Activated naive CD4-positive, alpha-beta T cell (primary cell): ENCODE results near the gene GIPR.
"Not testable (repeated sequence)": the region's sequence is repeated elsewhere in the genome, so short reads cannot be mapped to it uniquely, and the experiment has no call there.

ENCODE experiments used
- DNase-seq, 4 experiments: peaks; one replicate each; lab custom pipeline; 2025; lab: John Stamatoyannopoulos, UW

The GIPR gene

DNA sequence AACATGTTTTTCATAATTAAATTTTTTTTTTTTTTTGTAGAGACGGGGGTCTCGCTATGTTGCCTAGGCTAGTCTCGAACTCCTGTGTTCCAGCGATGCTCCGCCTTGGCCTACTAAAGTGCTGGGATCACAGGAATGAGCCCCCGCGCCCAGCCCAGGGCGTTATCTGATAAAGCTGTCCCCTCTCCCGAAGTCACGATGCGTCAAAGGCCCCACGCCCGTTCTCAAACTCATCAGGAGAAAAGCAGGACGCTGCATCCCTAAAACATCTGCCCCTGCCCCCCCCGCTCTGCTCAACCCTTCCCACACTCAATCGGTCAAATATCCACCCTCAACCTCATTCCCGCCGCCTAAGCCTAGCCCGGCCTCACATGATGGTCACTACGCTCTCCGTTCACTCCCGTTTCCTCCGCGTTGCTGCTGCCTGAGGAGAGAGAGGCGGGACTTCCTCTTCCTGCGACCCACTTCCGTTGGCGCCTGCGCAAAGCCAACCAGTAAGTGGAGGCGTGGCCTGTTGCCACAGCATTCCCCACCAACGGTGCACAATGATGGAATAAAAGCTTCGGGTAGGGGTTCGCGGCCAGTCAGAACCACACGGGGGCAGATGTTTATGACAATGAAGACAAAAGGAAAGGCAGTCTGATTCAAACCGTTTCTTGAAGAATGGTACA lies 23.6 kb downstream of the GIPR start, which contains the start of gene SNRPD2:
Gene SNRPD2 (minus strand): TSS at position 438 of the 671 bp plus-strand sequence. CDS start 65 bp downstream, at position 373.
- peak; percentile 89 to 93 (median 91) for DNase-seq

DNA sequence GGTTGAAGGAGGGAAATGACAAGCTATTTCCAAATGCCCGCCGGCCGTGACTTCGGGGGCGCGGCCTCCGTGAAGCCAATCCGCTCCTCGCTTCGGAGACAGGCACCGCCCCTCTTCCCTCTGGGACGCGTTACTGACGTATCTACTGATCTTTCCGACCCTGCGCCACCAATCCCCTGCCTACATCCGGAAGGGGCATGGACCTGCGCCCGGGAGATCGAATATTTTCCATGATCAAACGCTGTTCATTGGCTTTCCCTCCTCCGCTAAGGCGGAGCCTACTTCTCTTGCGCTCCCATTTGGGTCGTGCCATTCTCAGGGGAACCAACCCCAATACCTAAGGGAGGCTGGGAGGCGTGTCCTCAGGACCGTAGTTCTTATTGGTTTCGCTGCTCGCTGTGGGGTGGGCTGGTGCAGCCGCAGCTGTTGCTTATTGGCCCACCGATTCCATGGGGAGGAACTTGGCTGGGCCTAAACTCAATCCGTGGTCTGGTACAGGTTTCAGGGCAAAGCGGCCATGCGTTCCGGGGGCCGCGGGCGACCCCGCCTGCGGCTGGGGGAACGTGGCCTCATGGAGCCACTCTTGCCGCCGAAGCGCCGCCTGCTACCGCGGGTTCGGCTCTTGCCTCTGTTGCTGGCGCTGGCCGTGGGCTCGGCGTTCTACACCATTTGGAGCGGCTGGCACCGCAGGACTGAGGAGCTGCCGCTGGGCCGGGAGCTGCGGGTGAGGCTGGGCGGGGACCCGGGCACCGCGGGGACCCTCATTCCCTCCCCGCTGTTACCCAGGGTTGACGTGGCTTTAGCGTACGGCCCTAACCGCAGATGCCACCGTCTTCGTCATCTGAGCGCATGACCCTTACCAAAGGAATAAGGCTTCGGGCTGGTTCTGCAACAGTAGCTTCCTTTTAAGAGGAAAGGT lies 24.4 kb downstream of the GIPR start, which contains the start of gene QPCTL:
Gene QPCTL (plus strand): TSS at position 480 of the 919 bp plus-strand sequence. CDS start 38 bp downstream, at position 518.
- DNase-seq, result peak; percentile 93 to 98 (median 96)

DNA sequence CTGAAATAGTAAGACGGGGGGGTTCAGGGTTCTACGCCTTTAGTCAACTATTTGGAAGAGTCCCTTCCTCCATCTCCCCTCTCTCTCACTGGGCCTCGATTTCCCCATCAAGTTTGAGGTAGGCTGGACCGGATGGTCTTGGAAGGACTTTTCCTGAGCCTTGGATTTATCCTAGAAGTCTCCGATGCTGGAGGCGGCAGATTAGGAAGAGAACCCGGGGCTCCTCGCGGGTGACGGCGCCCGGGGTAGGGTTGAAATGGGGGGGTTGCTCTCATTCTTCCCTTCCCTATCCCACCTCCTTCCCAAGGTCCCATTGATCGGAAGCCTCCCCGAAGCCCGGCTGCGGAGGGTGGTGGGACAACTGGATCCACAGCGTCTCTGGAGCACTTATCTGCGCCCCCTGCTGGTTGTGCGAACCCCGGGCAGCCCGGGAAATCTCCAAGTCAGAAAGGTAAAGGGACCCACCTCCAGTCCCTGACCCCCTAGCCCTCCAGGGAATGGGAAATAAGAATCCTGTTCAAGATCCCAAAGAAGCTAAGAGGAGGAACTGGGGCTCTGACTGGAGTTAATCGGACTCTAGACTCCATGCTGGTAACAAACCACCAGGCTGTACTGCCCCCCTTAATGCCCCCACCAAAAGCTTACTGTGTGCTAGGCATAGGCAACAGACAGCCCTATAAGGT lies 25.2 kb downstream of the GIPR start:
- peak; percentile 56 to 70 (median 63) for DNase-seq

DNA sequence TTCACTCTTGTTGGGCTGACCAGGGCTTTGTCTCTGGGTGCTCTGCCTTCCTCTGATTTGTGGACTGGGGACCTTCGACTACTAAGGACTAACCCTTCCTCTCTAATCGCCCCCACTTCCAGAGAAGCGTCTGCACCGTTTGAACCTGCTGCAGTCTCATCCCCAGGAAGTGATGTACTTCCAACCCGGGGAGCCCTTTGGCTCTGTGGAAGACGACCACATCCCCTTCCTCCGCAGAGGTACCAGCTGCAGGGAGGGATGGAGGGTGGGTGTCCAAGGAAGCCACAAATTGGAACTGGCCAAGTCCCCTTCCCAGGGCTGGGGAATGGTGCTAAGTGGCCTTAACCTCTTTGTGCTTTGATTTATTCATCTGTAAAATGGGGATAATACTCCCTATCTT lies 33.7 kb downstream of the GIPR start:
- no peak for DNase-seq

DNA sequence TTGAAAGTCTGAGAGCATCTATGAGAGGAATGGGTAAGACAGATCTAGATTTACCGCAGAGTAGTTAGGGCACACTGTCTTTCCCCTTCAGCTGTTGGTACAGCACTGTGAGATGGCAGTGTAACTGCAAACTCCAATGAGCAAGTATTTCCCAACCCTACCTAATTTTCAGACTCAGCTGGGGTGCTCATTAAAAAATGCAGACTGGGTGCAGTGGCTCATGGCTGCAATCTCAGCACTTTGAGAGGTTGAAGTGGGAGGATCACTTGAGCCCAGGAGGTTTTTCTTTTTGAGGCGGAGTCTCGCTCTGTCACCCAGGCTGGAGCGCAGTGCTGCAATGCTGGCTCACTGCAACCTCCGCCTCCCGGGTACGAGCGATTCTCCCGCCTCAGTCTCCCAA lies 37.1 kb downstream of the GIPR start:
- DNase-seq, result no peak

DNA sequence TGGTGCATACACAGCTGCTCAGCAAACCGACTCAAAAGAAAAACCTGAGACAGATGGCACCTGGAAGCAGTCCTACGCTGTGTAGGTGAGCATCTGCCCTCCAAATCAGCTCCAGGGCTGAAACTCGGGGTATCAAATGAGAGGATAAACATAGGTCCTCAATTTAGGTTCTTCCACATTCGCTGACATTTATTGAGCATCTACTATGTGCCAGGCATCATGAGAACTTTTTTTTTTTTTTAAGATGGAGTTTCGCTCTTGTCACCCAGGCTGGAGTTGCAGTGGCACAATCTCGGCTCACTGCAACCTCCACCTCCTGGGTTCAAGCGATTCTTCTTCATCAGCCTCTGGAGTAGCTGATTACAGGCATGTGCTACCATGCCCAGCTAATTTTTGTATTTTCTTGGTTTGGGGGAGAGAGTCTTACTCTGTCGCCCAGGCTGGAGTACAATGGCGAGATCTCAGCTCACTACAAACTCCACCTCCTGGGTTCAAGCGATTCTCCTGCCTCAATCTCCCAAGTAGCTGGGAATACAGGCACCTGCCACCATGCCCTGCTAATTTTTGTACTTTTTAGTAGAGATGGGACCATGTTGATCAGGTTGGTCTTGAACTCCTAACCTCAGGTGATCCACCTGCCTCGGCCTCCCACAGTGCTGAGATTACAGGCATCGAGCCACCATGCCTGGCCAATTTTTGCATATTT lies 37.8 kb downstream of the GIPR start:
- no peak for DNase-seq

DNA sequence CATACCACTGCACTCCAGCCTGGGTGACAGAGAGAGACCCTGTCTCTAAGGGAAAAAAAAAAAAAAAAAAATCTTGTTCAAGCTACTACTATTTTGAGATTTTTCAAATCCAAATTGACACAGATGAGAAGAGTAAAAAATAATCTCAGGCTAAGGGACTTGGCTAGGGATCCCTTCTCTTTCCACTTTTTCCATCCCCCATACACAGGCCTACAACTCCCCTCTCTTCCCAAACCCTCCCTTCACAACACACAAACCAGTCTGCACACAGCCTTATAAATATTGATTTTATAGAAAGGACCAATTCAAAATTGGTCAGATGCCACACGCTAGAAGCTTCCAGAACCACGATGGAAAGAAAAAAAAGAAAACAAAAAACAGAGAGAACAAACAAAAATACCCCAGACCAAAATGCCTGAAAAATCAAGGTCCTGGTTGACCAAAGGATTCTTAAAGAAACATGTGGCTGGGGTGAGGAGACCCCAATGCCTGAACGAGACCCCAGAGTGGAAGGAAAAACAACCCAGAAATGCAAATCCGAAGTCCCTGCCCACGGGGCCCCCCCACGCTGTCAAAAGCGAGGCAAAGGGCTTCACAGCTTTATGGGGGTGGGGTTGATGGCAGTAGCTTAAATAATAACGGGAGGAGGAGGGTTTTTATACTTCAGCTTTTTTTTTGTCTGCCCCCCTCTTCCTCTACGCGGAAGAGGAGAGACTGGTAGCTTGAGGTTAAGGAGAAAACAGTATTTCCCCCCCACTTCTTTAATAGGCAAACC lies 42.5 kb downstream of the GIPR start:
- DNase-seq, result no peak

DNA sequence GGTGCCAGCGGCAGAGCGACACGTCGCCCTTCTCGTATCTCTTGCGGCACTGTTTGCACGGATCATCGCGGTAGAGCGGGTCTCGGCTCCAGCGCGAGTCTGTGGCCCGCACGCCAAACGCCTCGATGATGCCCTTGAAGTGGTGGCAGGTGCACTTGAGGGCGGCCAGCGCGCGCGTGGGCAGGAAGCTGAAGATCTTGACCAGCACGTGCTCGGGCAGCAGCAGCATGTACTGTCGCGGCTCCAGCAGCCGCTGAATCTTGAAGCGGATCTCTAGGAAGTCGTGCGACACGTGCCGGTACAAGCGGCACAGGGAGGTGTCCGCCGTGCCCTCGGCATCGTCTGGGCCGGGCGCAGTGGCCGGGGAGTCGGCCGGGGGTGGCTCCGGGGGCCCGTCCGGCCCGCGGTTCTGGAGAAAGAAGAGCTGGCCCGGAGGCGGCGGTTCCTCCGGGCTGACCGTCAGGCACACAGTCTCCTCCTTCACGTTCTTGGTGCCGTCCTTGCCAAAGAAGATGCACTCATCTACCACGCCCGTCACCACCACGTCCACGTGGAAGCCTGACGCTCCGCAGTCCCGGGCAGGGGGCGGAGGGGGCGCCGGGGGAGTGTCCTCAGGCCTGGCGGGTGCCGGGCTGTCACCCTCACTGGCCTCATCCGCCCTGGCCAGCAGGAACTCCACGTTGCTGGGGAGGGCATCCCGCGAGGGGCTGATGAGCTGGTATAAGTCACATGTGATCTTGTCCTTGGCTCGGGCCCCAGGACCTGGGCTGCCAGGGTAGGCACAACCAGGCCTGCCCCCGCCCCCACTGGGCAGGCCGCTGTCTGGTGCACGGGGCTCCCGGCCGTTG lies 44.1 kb downstream of the GIPR start:
- no peak for DNase-seq

DNA sequence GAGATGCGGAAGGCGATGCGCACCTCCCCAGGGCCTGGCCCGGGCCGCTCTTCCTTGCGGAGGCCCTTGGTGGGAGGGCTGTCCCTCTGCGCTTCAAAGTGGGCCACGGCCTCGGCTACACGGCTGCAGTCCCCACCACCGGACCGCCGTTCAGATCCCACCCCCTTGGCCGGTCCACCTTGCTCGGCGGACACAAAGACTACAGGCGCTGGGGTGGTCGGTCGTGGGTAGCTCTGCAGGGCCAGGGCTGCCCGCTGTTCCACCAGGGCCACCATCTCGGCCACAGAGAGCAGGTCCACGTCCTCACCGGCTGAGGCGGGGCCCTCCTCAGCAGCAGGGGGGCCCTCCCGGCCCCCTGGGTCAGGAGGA lies 44.7 kb downstream of the GIPR start:
- no peak for DNase-seq

DNA sequence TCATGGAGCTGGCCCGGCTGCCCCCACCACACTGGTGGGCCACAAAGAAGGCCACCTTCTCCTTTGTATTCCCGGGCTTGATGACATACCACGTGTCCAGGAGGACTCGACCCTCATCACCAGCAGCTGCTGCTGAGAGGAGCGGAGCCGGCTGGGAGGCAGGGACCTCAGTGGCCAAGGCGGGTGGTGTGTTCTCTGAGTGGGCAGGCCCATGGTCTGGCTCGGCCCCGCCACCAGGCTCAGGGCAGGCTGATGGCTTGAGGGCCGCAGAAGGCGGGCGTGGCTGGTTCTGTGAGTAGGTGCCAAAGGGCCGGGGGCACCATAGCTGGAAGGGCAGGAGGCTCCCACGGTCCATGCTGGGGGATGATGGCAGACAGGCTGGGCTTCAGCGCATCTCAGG lies 45.1 kb downstream of the GIPR start:
- DNase-seq, result no peak

DNA sequence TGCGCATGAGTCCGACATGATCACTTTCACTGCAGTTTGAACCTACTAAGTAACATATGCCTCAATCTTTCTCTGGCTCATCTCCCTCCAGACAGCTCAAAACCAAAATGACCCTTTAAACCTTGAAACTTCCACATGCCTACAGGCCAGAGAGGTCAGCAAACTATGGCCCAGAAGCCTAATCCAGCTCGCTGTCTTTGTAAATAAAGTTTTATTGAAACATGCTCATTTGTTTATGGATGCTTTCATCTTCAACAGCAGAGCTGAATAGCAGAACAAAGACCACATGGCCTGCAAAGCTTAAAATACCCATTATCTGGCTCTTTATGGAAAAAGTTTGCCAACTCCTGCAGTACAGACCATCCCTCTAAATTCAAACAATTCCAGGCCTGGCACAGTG lies 47.1 kb downstream of the GIPR start:
- DNase-seq, result no peak

DNA sequence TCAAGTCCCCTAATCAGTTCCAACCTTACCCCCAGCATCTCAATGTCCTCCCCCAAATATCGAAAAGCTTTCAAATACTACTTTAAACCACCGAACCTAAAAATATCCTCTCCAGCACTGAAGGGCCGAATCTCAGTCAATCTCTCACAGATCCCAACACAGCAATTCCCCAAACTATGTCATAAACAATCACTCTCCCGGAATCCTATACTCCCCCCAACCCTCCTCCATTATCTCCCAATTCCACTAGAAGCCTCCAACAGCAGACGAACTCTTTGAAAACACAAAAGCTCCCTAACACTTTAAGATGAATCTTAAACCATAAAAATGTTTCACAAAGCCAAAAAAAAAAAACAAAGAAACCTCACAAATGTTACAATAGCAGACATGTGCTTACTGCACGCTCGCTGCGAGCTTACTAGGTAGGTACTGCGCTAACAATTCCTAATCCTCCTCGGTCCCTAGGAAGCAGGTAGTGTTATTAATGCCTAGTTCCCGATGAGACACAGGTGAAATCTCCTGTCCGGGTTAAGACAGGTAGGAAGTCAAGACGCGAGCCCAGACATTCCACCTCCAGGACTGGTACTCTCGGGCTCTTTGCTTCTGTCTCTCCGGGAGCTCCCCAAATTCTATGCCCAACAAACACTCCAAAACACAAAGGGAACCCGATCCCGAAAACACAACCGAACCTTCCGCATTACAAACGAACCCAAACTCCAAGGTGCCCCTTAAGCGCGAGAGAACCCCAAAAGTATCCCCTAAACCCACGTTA lies 48.5 kb downstream of the GIPR start:
- DNase-seq, result no peak

DNA sequence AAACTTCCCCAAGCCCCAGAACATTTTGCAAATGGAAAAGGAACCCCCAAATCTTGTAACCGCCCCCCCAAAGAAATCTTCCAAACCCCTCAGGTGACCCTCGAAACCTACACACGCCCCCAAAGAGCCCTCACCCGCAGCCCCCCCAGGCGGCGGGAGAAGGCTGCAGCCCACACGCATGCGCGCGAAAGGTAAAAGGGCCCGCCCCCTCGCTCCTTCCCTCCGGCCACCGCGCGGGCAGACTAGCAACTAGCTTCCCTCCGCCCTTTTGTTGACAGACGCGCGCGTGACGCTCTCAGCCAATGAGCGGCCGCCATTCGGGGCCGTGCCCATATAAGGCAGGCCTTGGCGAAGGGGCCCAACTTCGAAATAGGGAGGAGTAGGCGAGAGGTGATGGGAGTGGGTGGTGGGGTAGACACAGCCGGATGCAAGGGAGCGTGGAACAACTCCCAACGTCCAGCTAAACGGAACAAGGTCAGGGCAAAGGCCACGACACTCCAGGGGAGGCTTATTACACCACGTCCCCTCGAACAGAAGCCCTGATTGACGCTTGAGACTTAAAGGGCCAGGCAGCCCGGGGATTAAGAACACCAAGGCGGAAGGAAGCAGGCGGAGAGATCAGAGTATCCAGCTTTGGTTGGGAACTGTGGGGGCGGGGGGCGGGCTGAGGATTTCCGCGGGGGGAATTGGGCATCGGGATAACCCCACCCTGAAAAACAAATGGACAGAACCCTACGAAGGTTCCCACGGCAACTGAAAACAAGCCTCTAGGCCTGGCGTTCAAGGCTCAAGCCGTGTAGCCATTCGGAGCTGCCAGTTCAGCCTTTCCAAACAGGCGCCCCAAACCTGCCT lies 49.3 kb downstream of the GIPR start:
- DNase-seq, result peak; percentile 79 to 96 (median 86)

DNA sequence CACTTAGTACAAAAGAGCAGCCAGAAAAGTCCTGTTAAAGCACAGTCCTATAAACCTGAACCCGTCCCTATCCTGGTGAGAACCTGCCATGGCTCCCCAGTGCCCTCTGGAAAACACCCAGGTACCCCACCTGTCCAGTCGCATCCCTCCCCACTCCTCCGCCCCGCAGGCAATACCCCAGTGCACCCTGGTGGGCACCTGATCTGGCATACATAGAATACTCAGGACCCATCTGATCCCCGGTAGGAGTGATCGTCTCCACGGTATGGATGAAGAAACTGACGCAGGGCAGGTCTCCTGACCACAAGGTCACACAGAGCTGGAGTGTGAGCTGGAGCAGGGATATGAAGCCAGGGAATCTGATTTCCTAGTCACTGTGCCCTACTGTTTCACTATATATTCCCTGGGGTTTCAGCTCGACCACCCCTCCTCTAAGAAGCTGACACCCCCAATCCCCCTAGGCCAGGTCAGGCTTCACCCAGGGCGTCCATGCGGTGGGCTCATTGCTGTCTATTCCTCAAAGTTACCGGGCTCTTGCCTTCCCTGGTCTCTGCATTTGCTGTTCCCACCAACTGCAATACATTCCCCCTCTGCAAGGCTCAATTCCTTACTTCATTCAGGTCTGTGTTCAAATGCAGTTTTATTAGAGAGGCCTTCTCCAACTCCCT lies 50.1 kb downstream of the GIPR start:
- no peak for DNase-seq

DNA sequence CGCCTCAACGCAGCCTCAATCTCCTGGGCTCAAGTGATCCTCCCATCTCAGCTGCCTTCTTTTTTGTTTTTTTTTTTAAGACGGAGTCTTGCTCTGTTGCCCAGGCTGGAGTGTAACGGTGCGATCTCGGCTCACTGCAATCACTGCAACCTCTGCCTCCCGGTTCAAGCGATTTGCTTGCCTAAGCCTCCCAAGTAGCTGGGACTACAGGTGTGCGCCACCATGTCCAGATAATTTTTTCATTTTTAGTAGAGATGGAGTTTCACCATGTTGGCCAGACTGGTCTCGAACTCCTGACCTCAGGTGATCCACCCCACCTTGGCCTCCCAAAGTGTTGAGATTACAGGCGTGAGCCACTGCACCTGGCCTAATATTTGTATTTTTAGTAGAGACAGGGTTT lies 52.0 kb downstream of the GIPR start:
- DNase-seq, result not testable (repeated sequence)

DNA sequence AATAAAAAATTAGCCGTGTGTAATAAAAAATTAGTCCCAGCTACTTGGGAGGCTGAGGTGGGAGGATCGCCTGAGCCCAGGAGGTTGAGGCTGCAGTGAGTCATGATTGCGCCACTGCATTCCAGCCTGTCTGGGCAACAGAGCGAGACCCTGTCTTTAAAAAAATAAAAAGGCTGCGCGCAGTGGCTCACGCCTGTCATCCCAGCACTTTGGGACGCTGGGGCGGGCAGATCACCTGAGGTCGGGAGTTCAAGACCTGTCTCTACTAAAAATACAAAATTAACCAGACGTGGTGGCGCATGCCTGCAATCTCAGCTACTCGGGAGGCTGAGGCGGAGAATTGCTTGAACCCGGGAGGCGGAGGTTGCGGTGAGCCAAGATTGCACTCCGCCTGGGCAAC lies 60.7 kb downstream of the GIPR start:
- not testable (repeated sequence) for DNase-seq

DNA sequence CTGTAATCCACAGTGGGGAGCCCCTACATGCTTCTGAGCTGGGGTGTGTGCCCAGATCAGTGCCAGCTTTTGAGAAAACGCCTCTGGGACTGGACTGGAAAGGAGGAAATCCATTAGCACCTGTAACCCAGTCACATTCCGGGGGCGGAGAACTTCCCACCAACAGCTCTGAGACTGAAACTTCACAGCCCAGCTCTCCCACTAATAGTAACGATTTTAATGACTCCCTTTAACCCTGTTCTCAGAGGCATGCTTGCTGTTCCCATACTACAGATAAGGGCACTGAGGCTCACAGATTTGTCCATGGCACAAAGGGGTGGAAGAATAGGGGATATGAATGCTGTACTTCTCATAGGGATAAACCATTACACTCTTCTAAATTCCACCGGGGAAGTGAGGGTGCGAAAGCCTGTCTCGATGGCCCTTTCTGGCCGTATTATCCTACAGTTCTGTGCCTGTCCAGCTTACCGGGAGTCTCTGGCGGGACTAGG lies 61.8 kb downstream of the GIPR start:
- DNase-seq, result no peak
